Mucosa of descending colon (tissue), 3 donors: ENCODE measurements around the gene HAO2. TPM values are rescaled to one million over a fixed set of nuclear protein-coding genes. Genes with fewer than 3 reads are reported as not detected.

ENCODE experiments used
- ATAC-seq: fragments of 200-7000 bp; cut with Tn5 transposase; one replicate; pipeline ENCODE4 v1.9.1; 2020; ENCODE audit warnings: mild to moderate bottlenecking, moderate library complexity
- DNase-seq, 3 donors: peaks; one replicate each; pipeline ENCODE4 v3.0.0-alpha.2; 2020
- H3K36me3 ChIP-seq: fragments of 200-600 bp; one replicate; pipeline ENCODE4 v1.8.0; 2021; ENCODE audit warnings: low read depth, mild to moderate bottlenecking
- H3K4me1 ChIP-seq: fragments of 200-600 bp; one replicate; pipeline ENCODE4 v1.8.0; 2021; ENCODE audit warnings: low read depth, mild to moderate bottlenecking
- H3K4me3 ChIP-seq: fragments of 200-600 bp; one replicate; pipeline ENCODE4 v1.8.0; 2021; ENCODE audit warnings: mild to moderate bottlenecking
- H3K9me3 ChIP-seq: fragments of 200-600 bp; one replicate; pipeline ENCODE4 v1.8.0; 2021; ENCODE audit warnings: mild to moderate bottlenecking
- intact Hi-C, 2 donors: fragments of 100-400 bp; cut with DNase I in 1 of 2; cut with micrococcal nuclease in 1 of 2; formaldehyde crosslinking; loops; one replicate each; pipeline versions ENCODE4 v1.11.0 to v1.11.1; 2022; cut with DNase I, micrococcal nuclease
- total RNA-seq, 3 donors: library from RNA; stranded (reverse); fragmentation: NEBNext Ultra II Directional in 2 of 3; extraction: Animal tissue kit (Norgen Biotek cat#: 25700) in 2 of 3; gene quantifications; one replicate each; pipeline versions ENCODE4 v1.2.1 to v1.2.4, GENCODE V29; 2021 to 2023
- TF ChIP-seq, protein P1 (sequence below): fragments of 200-600 bp; IDR thresholded peaks from one replicate; pipeline ENCODE4 v1.8.0; 2022; ENCODE audit warnings: antibody characterized with exemption, mild to moderate bottlenecking
- donor health status: DM: no; HTN: no; CAD: no; lungs with moderate emphysema.
- donor health status: DM: no; HTN: no; CAD: no.
- donor health status: DM: no; HTN: yes; CAD: no.

The HAO2 gene
- total RNA-seq, 3 donors from 2014 or later: not detected

DNA sequence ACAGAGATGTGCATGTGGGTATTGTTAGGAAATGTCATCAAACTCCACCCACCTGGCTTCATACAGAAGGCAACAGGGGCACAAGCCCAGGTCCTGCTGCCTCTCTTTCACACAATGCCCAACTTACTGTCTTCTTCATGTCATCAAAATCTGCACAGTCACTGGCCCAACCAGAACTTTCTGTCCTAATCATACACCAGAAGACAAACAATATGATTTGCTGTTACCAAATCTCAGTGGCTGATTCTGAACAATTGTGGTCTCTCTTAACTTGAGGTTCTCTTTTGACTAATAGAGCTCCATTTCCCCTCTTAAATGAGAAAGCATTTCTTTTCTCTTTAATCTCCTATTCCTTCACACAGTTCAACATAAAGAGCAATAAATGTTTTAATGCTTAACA lies 54.0 kb downstream of the HAO2 start:
- TF ChIP-seq, protein P1, sequence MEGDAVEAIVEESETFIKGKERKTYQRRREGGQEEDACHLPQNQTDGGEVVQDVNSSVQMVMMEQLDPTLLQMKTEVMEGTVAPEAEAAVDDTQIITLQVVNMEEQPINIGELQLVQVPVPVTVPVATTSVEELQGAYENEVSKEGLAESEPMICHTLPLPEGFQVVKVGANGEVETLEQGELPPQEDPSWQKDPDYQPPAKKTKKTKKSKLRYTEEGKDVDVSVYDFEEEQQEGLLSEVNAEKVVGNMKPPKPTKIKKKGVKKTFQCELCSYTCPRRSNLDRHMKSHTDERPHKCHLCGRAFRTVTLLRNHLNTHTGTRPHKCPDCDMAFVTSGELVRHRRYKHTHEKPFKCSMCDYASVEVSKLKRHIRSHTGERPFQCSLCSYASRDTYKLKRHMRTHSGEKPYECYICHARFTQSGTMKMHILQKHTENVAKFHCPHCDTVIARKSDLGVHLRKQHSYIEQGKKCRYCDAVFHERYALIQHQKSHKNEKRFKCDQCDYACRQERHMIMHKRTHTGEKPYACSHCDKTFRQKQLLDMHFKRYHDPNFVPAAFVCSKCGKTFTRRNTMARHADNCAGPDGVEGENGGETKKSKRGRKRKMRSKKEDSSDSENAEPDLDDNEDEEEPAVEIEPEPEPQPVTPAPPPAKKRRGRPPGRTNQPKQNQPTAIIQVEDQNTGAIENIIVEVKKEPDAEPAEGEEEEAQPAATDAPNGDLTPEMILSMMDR: no peak
- intact Hi-C loops: no loop called here
- H3K9me3 ChIP-seq: no peaks in the 10 kb centered on the region
- no peaks in the 10 kb centered on the region for H3K4me1 ChIP-seq
- no peaks in the 10 kb centered on the region for H3K36me3 ChIP-seq
- no peak for DNase-seq
- no peak overlapping the region for H3K4me3 ChIP-seq
- ATAC-seq: no peak

DNA sequence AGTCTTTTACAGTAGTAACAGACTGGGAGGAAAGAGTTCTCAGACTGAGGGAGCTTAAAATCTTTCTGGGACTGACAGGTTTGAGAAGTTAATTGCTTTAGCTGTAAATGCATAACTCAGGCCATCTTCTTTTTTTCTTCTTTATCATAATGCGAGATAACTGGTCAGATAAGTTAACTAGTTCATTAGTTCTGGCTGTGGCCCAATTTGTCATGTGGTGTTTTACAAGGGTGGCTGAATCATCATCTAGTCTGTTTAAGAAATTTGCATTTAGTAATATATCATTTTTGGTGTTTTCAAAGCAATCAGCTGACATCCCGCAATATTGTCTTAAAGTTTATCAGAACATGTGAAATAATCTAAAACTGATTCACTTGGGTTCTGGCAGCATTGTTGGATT lies 60.4 kb downstream of the HAO2 start:
- DNase-seq (no peak), ATAC-seq (no peak)
- H3K36me3 ChIP-seq: no peaks in the 10 kb centered on the region
- no peaks in the 10 kb centered on the region for H3K4me1 ChIP-seq
- TF ChIP-seq, protein P1: no peak
- no peaks in the 10 kb centered on the region for H3K9me3 ChIP-seq
- intact Hi-C loops: no loop called here
- no peak overlapping the region for H3K4me3 ChIP-seq

DNA sequence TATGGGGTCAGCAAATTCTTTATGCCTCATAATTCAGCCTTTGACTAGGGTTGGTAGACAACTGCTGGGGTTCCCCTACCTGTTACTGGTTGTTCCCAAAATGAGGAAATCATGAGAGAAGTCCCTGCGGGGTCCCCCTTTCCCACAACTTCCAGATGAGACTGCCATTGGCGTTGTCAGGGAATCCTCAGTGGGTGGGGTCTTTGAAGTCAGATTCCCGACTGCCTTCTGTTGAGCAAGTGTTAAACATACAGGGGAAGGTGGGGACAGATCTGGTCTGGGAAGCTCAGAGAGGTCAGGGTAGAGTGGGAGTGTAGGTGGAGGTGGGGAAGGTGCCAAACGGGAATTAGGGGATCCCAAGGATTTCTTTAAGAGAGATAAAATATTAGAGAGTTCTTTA lies 61.1 kb downstream of the HAO2 start:
- TF ChIP-seq, protein P1: no peak
- H3K4me1 ChIP-seq: no peaks in the 10 kb centered on the region
- DNase-seq: no peak
- no peaks in the 10 kb centered on the region for H3K36me3 ChIP-seq
- no peak for ATAC-seq
- H3K4me3 ChIP-seq: no peak overlapping the region
- intact Hi-C loops: no loop called here
- no peaks in the 10 kb centered on the region for H3K9me3 ChIP-seq

- no peak for ATAC-seq
- TF ChIP-seq, protein P1: no peak
- H3K4me1 ChIP-seq: no peaks in the 10 kb centered on the region
- H3K9me3 ChIP-seq: no peaks in the 10 kb centered on the region
- H3K36me3 ChIP-seq: no peaks in the 10 kb centered on the region
- H3K4me3 ChIP-seq: no peak overlapping the region
- intact Hi-C loops: no loop called here
- no peak for DNase-seq
These were observed 61.9 kb downstream of the HAO2 start for GRCh38 chr1:119430486-119430885.

- DNase-seq (no peak), ATAC-seq (no peak)
- no peaks in the 10 kb centered on the region for H3K9me3 ChIP-seq
- H3K4me3 ChIP-seq: no peak overlapping the region
- no peaks in the 10 kb centered on the region for H3K4me1 ChIP-seq
- intact Hi-C loops: no loop called here
- no peaks in the 10 kb centered on the region for H3K36me3 ChIP-seq
- TF ChIP-seq, protein P1: no peak
These were observed 63.3 kb downstream of the HAO2 start for GRCh38 chr1:119431836-119432235.

- ATAC-seq (no peak), DNase-seq (no peak)
- H3K36me3 ChIP-seq: no peaks in the 10 kb centered on the region
- no peaks in the 10 kb centered on the region for H3K4me1 ChIP-seq
- no peak overlapping the region for H3K4me3 ChIP-seq
- no peaks in the 10 kb centered on the region for H3K9me3 ChIP-seq
- TF ChIP-seq, protein P1: no peak
- intact Hi-C loops: no loop called here
These were observed 66.5 kb downstream of the HAO2 start for GRCh38 chr1:119435052-119435451.
